Measurements from ENCODE around the gene MISP. TPM values are rescaled to one million over a fixed set of nuclear protein-coding genes. Genes with fewer than 3 reads are reported as not detected.

Gene MISP
- total and polyA plus RNA-seq, 2 of the 4 experiments (the other 2 are of a cell fraction), result not detected

- Histone ChIP-seq H3K18ac (ENCODE audit: low read depth, low read length) (no peak overlapping the region), H2BK20ac (ENCODE audit: low read depth, low read length) (no peak overlapping the region), H4K8ac (ENCODE audit: low read depth in 2 of 2, low read length in 2 of 2) (no peak overlapping the region), H3K79me1 (ENCODE audit: low read depth in 1 of 2, low read length in 2 of 2) (peaks cover 0 to 12% of the 10 kb centered on the region in 2 experiments; a peak in 2 of 4 replicates), H3K4me3 (ENCODE audit: insufficient read depth, low read depth, low read length) (no peak overlapping the region), H4K5ac (ENCODE audit: low read depth, low read length) (no peak overlapping the region), H2BK15ac (ENCODE audit: low read depth, low read length) (no peak overlapping the region), H2BK5ac (ENCODE audit: low read depth, low read length, poor library complexity, severe bottlenecking) (no peak overlapping the region), H2AFZ (replicated peaks; ENCODE audit: low read length, poor library complexity) (peak overlapping the region; percentile 3), H2BK120ac (ENCODE audit: low read depth, low read length) (no peak overlapping the region), H3K27me3 (ENCODE audit: control insufficient read depth, insufficient read depth, low read length) (no peaks in the 10 kb centered on the region), H3K4me2 (ENCODE audit: low read depth, low read length) (no peak overlapping the region), H3K4me1 (ENCODE audit: control insufficient read depth, insufficient read depth, low read length) (peaks cover 6% of the 10 kb centered on the region), H3K23ac (ENCODE audit: low read depth, low read length) (no peak overlapping the region), H3K56ac (ENCODE audit: extremely low read depth, insufficient read depth, low read length) (no peak overlapping the region), H3K14ac (replicated peaks; ENCODE audit: low read depth, low read length) (no peak overlapping the region), H3K9ac (ENCODE audit: low read depth, low read length) (no peak overlapping the region), H3K9me3 (ENCODE audit: control insufficient read depth, insufficient read depth, low read length) (no peaks in the 10 kb centered on the region), H4K91ac (ENCODE audit: insufficient read depth, low read depth, low read length) (no peak overlapping the region), H3K9me1 (ENCODE audit: insufficient read depth, low read length) (peaks cover 8% of the 10 kb centered on the region), H4K20me1 (ENCODE audit: insufficient read depth, low read length) (peaks cover 3% of the 10 kb centered on the region; the same call in 1 of the 2 replicates), H2AK5ac (ENCODE audit: low read depth, low read length) (no peak overlapping the region), H3K27ac (ENCODE audit: insufficient read depth, low read length) (no peak overlapping the region), H2AK9ac (replicated peaks; ENCODE audit: low read depth, low read length, poor library complexity) (no peak overlapping the region), H3K4ac (ENCODE audit: low read depth, low read length) (no peak overlapping the region), H3K36me3 (ENCODE audit: control insufficient read depth, insufficient read depth, low read length) (no peaks in the 10 kb centered on the region)
- BruUV-seq (replicated peaks), result no TSS peak
- WGBS, 2 experiments (ENCODE audit: extremely low coverage in 2 of 2, insufficient read length in 1 of 2), result 81% methylated on average over 13 of the region's 18 CpGs; no CpG with 5 or more reads in 1 of the 2 experiments
- POLR2A ChIA-PET (ENCODE audit: unreplicated experiment), result no interaction called here
- in situ Hi-C loops (cut with MboI; ENCODE audit: low sequenced_read_pairs) (loop anchor here (5.0 kb wide), 1 partner anchor 146 kb away; no protein-coding TSS in a partner anchor), intact Hi-C loops (cut with micrococcal nuclease) (loop anchor here (5.0 kb wide), 1 partner anchor 206 kb away; the partner anchor contains the start of gene WDR18), dilution Hi-C loops (cut with HindIII; ENCODE audit: low sequenced_read_pairs, unreplicated experiment) (no loop called here)
- TF ChIP-seq CHD1 (IDR thresholded peaks at IDR 0.05; ENCODE audit: low read depth, low read length) (no peak), RFX5 (IDR thresholded peaks at IDR 0.05; ENCODE audit: low read depth, low read length) (no peak), MAFK (IDR thresholded peaks at IDR 0.05; ENCODE audit: low read depth, low read length) (no peak)
- DNase-seq, result no peak
- CTCF ChIA-PET, result no interaction called here
- ATAC-seq (ENCODE audit: low read depth), result no peak
These were observed 25.6 kb downstream of the MISP start for GRCh38 chr19:776549-776948.
